Muscle of leg (tissue), 11 donors: ENCODE measurements around the gene PCDHB3. TPM values are rescaled to one million over a fixed set of nuclear protein-coding genes. Genes with fewer than 3 reads are reported as not detected.
A peak's percentile ranks its signal among the peaks of the same experiment; 100 is the strongest.
"Not testable (repeated sequence)": the region's sequence is repeated elsewhere in the genome, so short reads cannot be mapped to it uniquely, and the experiment has no call there.

ENCODE experiments used
- DNase-seq: peaks from one replicate; pipeline ENCODE4 v3.0.0; 2013
- H3K27ac ChIP-seq: one replicate; pipeline ENCODE4 v1.5.1; 2013; ENCODE audit warnings: mild to moderate bottlenecking, low read length, control low read depth
- H3K27me3 ChIP-seq: one replicate; pipeline ENCODE4 v1.6.1; 2013; ENCODE audit warnings: low read length; ENCODE audit not compliant: control insufficient read depth, insufficient read depth
- H3K36me3 ChIP-seq: one replicate; pipeline ENCODE4 v1.6.1; 2013; ENCODE audit warnings: low read length; ENCODE audit not compliant: control insufficient read depth, insufficient read depth
- H3K4me1 ChIP-seq: one replicate; pipeline ENCODE4 v1.6.1; 2013; ENCODE audit warnings: low read length; ENCODE audit not compliant: control insufficient read depth, insufficient read depth
- H3K4me3 ChIP-seq: one replicate; pipeline ENCODE4 v1.5.1; 2013; ENCODE audit warnings: low read length, control low read depth
- H3K9me3 ChIP-seq: replicated peaks from 2 replicates; pipeline ENCODE4 v1.6.1; 2013; ENCODE audit warnings: low read depth, low read length; ENCODE audit not compliant: control insufficient read depth
- WGBS: methylation state at CpG from one replicate; pipeline ENCODE4 v1.1.5; 2013; ENCODE audit warnings: missing lambda C conversion rate; ENCODE audit not compliant: insufficient coverage; 5-methylcytosine and 5-hydroxymethylcytosine counted together
- polyA plus RNA-seq, 8 donors: library from polyadenylated mRNA; unstranded; fragments of 120-200 nt; gene quantifications; one replicate each; pipeline versions ENCODE4 v1.2.1 to v1.2.3, GENCODE V29; 2013; ENCODE audit warnings: inconsistent platforms in 1 of 8, low replicate concordance in 1 of 8; ENCODE audit not compliant: insufficient read length in 8 of 8, insufficient read depth in 1 of 8
- total RNA-seq: library from RNA; stranded (reverse); fragments of 120-200 nt; gene quantifications from one replicate; pipeline ENCODE4 v1.2.4, GENCODE V29; 2013

Gene PCDHB3
- total and polyA plus RNA-seq, 9 donors: 1.4 to 4.4 (median 1.8) TPM

DNA sequence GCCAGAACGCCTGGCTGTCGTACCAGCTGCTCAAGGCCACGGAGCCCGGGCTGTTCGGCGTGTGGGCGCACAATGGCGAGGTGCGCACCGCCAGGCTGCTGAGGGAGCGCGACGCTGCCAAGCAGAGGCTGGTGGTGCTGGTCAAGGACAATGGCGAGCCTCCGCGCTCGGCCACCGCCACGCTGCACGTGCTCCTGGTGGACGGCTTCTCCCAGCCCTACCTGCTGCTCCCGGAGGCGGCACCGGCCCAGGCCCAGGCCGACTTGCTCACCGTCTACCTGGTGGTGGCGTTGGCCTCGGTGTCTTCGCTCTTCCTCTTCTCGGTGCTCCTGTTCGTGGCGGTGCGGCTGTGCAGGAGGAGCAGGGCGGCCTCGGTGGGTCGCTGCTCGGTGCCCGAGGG lies 3.7 kb upstream of the PCDHB3 start:
- not testable (repeated sequence) for H3K36me3 ChIP-seq, DNase-seq, H3K4me3 ChIP-seq, H3K27ac ChIP-seq, H3K4me1 ChIP-seq
- H3K9me3 ChIP-seq: peaks cover 15% of the 10 kb centered on the region
- 30% methylated on average over 22 of the region's 38 CpGs for WGBS
- H3K27me3 ChIP-seq: peaks cover 15% of the 10 kb centered on the region

DNA sequence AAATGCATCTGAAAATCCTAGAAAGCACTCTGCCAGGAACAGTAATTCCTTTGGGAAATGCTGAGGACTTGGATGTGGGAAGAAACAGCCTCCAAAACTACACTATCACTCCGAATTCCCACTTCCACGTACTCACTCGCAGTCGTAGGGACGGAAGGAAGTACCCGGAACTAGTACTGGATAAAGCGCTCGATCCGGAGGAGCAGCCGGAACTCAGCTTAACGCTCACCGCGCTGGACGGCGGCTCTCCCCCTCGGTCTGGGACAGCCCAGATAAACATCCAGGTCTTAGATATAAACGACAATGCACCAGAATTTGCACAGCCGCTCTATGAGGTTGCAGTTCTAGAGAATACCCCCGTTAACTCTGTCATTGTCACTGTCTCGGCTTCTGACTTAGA lies 786 bp downstream of the PCDHB3 start:
- WGBS: 35% methylated on average over 20 of the region's 20 CpGs
- peaks cover 5% of the 10 kb centered on the region for H3K27me3 ChIP-seq
- no peaks in the 10 kb centered on the region for H3K4me1 ChIP-seq
- peaks cover 9% of the 10 kb centered on the region for H3K9me3 ChIP-seq
- peak; percentile 1 for DNase-seq
- H3K36me3 ChIP-seq: no peaks in the 10 kb centered on the region
- peak overlapping the region; percentile 18 for H3K4me3 ChIP-seq
- H3K27ac ChIP-seq: no peak overlapping the region

DNA sequence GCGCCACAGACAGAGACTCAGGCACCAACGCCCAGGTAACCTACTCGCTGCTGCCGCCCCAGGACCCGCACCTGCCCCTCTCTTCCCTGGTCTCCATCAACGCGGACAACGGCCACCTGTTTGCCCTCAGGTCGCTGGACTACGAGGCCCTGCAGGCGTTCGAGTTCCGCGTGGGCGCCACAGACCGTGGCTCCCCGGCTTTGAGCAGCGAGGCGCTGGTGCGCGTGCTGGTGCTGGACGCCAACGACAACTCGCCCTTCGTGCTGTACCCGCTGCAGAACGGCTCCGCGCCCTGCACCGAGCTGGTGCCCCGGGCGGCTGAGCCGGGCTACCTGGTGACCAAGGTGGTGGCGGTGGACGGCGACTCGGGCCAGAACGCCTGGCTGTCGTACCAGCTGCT lies 1.8 kb downstream of the PCDHB3 start:
- H3K4me1 ChIP-seq, H3K9me3 ChIP-seq, DNase-seq, H3K27me3 ChIP-seq, H3K4me3 ChIP-seq, H3K27ac ChIP-seq, H3K36me3 ChIP-seq: not testable (repeated sequence)
- WGBS: 35% methylated on average over 17 of the region's 39 CpGs

DNA sequence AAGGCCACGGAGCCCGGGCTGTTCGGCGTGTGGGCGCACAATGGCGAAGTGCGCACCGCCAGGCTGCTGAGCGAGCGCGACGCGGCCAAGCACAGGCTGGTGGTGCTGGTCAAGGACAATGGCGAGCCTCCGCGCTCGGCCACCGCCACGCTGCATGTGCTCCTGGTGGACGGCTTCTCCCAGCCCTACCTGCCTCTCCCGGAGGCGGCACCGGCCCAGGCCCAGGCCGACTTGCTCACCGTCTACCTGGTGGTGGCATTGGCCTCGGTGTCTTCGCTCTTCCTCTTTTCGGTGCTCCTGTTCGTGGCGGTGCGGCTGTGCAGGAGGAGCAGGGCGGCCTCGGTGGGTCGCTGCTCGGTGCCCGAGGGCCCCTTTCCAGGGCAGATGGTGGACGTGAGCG lies 2.2 kb downstream of the PCDHB3 start:
- DNase-seq, H3K4me3 ChIP-seq, H3K4me1 ChIP-seq, H3K9me3 ChIP-seq, H3K27ac ChIP-seq, H3K36me3 ChIP-seq, H3K27me3 ChIP-seq: not testable (repeated sequence)
- 17% methylated on average over 10 of the region's 38 CpGs for WGBS

DNA sequence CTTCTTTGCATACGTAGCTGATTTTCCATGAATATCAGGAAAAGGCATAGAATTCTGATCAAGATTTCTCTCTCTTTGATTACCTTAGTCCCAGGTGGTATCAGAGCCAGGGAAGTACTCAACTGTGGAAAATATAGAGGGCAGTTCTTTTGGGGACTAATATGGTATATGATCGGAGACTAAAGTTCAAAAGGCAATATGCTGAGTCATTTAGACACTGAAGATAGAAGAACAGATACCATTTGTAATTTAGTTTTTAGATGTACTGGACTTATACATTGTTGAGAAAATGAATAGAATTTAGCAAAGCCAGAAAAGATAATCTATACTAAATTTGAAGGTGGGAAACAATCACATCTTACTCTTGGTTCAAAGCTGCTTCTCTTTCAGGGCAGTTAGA lies 5.1 kb downstream of the PCDHB3 start:
- peaks cover 16% of the 10 kb centered on the region for H3K9me3 ChIP-seq
- WGBS: no CpG with 5 or more reads among the region's 2 CpGs

DNA sequence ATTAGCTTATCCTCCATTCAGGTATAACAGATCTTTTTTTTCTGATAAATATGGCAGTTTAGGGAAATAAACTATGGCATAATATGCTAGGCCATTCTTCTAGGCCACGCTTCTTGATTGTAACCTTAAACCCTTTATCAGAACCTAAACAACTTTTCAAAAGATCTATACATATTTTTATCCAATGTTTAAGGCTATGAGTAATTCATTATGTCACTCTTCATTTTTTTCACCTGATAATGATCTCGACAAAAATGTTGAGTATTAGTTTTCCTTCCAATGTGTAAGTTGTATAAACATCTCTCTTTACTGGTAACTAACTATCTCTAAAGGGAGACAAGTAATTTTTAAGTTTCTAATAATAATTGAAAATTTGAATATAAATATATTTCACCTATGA lies 19.0 kb downstream of the PCDHB3 start:
- H3K9me3 ChIP-seq: peaks cover 13% of the 10 kb centered on the region

More for the DNA sequence above, 5.1 kb downstream of the PCDHB3 start:
- Histone ChIP-seq H3K4me1 (no peaks in the 10 kb centered on the region), H3K27me3 (peaks cover 5% of the 10 kb centered on the region), H3K4me3 (no peak overlapping the region), H3K36me3 (no peaks in the 10 kb centered on the region), H3K27ac (no peak overlapping the region)
- no peak for DNase-seq

DNA sequence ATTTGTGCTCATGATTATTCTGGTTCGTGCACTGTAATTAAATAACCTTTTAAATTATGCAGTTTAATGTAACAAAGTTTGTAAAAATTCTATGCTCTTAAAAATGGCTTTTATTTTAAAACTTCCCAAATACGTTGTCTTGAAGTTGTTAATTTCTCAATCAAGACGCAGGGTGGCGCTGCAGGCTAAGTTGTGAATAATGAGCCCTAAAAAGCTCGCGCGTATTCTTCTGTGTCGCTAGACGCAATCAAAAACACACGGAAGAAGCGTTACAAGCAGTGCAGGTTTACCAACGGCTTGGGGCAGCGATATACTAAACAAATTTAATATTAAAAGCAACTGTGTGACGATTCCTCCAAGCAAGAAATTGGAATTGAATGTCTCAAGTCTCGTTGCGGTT lies 21.3 kb downstream of the PCDHB3 start, which contains the start of gene PCDHB4:
Gene PCDHB4 (plus strand): TSS at position 256 of the 400 bp plus-strand sequence. CDS start 181 bp downstream, outside the sequence.
- no peaks in the 10 kb centered on the region for H3K36me3 ChIP-seq
- peak; percentile 54 for DNase-seq
- peaks cover 7% of the 10 kb centered on the region for H3K27me3 ChIP-seq
- peak within 1 kb of the TSS; percentile 18 for H3K4me3 ChIP-seq
- peaks cover 17% of the 10 kb centered on the region for H3K9me3 ChIP-seq
- 33% methylated on average over 8 of the region's 16 CpGs for WGBS
- H3K27ac ChIP-seq: peak within 1 kb of the TSS; percentile 1
- no peaks in the 10 kb centered on the region for H3K4me1 ChIP-seq

More for the DNA sequence above, 19.0 kb downstream of the PCDHB3 start:
- Histone ChIP-seq H3K27me3 (peaks cover 7% of the 10 kb centered on the region), H3K4me1 (no peaks in the 10 kb centered on the region), H3K4me3 (no peak overlapping the region), H3K27ac (no peak overlapping the region), H3K36me3 (no peaks in the 10 kb centered on the region)
- no peak for DNase-seq
- whole genome bisulfite sequencing: no CpG with 5 or more reads among the region's 2 CpGs

DNA sequence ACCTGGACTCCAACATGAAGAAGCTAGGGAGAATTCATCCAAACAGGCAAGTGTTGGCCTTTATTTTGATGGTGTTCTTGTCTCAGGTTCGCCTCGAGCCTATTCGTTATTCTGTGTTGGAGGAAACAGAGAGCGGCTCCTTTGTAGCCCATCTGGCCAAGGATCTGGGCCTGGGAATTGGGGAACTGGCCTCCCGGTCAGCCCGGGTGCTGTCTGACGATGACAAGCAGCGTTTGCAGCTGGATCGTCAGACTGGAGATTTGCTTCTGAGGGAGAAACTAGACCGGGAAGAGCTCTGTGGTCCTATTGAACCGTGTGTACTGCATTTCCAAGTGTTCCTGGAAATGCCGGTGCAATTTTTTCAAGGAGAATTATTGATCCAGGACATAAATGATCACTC lies 21.7 kb downstream of the PCDHB3 start:
- Histone ChIP-seq H3K4me1 (no peaks in the 10 kb centered on the region), H3K27ac (peak overlapping the region; percentile 1), H3K36me3 (no peaks in the 10 kb centered on the region), H3K9me3 (peaks cover 14% of the 10 kb centered on the region), H3K4me3 (peak overlapping the region; percentile 18), H3K27me3 (peaks cover 7% of the 10 kb centered on the region)
- DNase-seq: peak; percentile 15
- WGBS: 22% methylated on average over 9 of the region's 12 CpGs

DNA sequence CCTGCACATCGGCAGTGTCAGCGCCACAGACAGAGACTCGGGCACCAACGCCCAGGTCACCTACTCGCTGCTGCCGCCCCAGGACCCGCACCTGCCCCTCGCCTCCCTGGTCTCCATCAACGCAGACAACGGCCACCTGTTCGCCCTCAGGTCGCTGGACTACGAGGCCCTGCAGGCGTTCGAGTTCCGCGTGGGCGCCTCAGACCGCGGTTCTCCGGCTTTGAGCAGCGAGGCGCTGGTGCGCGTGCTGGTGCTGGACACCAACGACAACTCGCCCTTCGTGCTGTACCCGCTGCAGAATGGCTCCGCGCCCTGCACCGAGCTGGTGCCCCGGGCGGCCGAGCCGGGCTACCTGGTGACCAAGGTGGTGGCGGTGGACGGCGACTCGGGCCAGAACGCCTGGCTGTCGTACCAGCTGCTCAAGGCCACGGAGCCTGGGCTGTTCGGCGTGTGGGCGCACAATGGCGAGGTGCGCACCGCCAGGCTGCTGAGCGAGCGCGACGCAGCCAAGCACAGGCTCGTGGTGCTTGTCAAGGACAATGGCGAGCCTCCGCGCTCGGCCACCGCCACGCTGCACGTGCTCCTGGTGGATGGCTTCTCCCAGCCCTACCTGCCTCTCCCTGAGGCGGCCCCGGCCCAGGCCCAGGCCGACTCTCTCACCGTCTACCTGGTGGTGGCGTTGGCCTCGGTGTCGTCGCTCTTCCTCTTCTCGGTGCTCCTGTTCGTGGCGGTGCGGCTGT lies 23.3 kb downstream of the PCDHB3 start:
- not testable (repeated sequence) for DNase-seq, H3K4me1 ChIP-seq, H3K36me3 ChIP-seq, H3K4me3 ChIP-seq, H3K27me3 ChIP-seq, H3K27ac ChIP-seq
- H3K9me3 ChIP-seq: peaks cover 13% of the 10 kb centered on the region
- 31% methylated on average over 31 of the region's 73 CpGs for WGBS

DNA sequence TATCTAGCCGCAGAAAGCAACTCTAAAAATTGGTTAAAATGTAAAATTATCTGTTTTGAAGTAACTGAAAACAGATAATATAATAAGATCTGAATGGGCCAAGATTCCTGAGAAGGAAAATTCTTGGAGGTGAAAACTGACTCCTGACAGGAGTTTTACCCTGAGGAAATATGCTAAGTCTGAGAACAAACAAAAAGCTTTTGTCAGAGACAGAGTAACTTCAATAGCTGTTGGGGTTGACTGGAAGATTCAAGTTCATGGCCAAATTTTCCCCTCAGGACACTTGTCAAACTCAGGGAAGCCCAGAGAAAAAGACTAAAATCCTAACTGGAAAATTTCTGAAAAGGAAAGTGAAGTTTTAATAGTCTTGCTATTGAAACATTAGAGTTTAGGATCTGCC lies 27.0 kb downstream of the PCDHB3 start:
- H3K27me3 ChIP-seq: peaks cover 2% of the 10 kb centered on the region
- H3K9me3 ChIP-seq: peaks cover 12% of the 10 kb centered on the region
- WGBS: no CpG with 5 or more reads among the region's 1 CpG
- no peak overlapping the region for H3K4me3 ChIP-seq
- no peak overlapping the region for H3K27ac ChIP-seq
- H3K4me1 ChIP-seq: no peaks in the 10 kb centered on the region
- DNase-seq: no peak
- H3K36me3 ChIP-seq: no peaks in the 10 kb centered on the region
